Kasumi-1 (cell line): ENCODE results near the gene PTCH1.

Experiments
- DNase-seq, 2 experiments: peaks; one replicate each; lab custom pipeline; 2025; lab: John Stamatoyannopoulos, UW

Gene PTCH1

DNA sequence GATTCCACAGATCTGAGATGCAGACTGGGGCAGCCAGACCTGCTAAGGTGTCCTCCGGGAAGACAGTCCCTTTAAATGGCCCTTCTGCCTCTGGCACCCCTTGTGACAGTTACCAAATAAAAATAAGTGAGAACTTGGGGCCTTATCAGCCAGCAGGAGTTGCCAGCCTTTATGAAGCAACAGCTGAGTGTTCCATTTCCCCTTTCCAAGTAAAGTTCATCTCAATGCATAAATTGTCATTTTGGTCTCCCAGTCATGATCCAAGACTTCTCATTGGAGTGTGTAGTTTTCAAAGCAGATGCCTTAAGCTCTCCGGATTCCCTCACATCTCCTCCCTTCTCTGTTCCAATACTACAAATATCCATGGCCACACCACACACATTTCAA, 4.1 kb downstream of the PTCH1 start:
- DNase-seq, result peak; percentile 28 to 57

DNA sequence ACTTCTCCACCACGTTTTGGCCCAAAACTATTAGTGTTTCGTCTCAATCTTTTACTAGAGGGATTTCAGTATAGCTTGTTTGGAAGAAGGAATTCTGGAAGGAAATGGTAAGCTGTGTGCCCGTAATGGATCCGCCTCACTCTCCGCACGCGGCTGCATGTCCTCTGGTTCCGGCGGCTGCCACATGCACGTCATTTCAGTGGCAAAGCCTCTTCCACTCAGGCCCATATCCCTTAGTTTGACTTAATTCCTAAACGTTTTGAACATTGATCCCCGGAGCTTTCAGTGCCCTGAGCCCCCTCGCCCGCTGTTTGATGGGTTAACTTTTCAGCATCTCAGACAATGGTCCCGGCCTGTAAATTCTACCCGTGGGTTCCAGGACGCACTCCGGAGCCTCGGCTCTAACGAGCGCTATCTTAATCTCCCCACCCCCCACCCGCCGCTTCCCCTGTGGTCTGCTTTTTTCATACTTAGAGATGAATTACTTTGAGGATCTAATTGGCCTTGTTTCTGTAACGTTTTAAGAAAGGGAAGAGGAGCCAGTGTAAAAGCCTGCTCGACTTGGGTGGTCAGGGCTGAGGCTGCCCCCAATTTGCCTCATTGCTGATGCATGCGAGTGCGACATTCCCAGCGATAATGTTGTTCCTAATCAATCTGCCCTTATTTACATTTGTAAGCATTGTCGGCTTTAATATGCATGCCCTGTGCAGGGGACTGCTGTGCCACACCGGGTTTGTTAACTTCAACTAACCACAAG, 4.6 kb downstream of the PTCH1 start:
- DNase-seq, result no peak

DNA sequence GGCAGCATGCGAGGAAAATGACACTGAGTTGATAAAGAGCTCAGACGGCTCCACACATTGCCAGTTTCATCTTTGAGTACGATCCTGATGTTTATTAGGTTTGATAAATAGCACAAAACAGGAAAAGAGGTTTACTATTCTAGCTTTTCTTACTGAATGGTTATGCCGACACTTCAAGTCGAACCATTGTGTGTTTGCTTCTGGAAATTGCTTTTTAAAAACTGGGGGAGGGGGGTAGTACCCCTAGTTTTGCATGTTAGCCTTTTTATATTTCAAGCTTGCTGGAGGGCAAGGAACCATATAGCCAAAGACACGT, 5.2 kb downstream of the PTCH1 start:
- no peak for DNase-seq

DNA sequence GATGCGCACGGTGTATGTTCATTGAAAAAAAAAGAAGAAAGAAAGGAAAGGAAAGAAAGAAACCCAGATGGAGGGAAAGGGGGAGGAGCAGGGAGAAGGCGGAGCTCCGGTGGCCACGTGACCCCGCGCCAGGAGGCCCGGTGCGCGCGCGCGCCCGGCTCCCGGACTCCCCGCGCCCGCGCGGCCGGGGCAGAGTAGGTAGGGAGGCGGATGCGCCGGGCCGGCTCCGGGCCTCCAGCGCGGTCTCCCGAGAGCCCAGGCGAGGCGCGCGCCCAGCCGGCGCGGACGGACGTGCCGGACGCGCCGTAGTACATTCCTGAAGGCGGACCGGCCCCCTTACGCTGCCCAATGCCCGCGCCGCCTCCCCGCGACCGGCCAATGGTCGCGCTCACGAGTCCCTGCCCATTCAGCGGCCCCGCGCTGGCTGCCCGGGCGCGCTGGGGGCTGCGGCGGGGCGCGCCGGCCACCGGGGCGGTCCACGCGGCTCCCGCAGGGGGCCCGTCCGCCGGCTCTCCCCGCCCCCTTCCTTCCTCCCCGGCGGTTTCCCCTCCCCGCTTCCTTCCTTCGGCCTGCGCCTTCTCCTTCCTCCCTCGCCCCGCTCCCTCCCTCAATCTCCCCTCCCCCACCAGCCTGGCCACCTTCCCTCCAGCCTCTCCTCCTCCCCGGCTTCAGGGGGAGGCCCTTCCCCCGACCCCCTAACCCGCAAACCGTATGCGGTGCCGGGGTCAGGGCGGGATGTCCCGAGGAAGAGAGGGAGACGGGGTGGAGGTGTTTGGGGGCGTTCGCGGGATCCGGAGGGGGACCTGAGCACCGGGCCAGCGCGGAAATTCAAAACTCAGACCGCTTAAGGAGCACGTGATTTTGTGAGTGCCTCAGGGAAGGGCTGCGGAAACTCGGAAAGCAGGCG, 5.8 kb downstream of the PTCH1 start:
- DNase-seq, result peak; percentile 75 to 78

DNA sequence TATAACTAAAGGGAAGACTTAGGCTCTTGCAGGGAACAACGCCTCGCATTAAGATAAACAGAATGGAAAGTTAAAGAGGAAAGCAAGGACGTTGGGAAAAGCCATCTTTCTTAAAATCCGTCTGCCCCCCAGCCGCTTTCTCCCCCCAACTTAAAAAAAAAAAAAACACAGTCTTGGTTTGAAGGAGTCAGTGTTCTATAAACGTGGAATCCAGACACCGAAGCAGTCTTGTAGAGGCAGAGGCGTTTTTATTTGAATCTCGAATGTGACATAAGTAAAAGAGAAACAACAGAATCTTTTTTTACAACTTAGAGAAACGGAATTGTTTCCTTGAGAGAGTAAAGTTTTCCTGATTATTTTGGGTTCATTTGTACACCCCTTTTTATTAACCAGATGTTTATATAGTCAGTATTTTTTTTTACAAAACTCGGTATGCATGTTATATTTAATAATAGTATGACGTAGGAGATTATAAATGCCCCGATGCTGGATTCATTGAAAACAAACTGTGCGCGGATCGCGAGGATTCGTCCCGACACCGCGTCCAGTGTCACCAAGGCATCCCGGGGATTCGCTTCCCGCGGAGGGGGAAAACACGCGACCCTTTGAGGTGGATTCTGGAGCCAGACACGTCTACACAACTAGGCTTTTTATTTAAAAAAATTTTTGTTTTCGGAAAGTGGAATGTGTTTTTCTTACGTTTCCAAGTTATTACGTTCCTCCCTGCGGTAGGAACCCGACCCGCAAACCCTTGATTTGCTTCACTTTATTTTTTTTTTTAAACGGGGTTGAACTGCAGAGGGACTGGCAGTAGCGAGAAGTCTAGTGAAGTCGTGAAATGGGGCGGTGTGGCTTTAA, 6.7 kb downstream of the PTCH1 start:
- DNase-seq, result no peak

DNA sequence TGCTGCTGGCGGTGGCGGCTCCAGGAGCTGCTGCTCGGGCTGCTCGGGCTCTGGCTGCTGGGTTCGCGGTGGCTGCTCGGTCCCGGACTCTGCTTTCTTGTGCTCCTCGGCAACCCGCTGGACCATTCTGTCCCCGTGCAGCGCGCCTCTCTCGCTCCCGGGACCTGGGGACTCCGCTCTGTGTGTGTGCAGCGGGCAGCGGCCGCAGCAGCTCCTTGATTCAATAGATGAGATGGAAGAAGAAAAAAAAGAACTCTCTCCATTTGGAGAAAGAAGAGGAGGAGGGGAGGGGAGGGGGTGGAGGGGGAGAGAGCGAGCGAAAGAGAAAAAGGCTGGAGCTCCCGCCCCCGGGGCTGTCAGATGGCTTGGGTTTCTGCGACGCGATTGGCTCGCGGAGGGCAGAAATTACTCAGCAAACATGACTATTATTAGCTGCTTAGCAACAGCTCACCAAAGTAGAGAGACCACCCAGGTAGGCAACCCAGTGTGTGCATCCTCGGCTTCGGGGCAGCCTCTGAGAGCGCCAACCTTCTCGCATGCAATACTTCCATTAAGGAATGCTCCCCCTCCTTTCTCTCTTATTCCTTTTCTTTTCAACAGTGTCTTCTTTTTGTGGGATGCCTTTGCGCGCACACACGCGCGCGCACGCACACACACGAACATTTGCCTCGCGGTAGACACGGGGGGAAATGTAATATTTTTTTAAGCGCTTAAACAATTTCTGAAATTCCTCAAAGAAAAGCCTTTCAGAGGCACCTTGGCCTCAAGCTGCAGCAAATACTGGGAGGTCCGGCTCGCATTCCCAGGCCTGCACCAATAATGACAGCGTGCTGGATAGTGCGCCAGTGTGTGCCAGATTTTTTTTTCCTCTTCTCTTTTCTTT, 7.6 kb downstream of the PTCH1 start:
- peak; percentile 85 for DNase-seq

DNA sequence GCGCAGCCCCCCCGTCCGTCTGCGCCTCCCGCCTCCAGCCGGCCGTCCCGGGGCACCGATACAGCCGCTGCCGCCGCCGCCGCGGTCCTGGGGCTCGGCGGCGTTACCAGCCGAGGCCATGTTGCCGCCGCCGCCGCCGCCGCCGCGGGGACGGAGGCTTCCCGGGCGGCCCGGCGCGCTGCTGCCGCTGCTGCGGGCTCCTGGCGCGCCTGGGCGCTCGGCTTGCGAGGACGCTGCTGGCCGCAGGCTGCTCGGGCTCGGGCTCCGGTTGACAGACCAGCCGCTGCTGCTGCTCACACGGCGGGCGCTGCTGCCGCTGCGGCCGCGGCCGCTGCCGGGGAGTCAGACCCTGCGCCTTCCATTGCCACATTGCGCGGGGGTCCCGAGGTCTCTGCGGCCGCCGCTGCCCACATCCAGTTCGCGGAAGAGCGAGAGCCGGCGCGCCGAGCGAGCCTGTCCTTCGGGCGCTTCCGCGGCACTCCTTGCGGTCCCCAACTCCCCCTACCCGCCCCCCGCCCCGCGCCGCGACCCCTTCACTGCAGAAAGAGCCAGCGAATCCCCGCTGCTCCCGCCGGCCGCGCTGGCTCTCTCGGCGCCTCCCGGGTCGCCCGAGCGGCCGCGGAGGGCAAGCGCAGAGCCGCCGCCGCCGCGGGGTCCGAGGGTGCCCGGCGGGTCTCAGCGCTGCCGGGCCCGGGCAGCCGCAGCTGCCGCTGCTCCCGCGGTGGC, 8.4 kb downstream of the PTCH1 start:
- no peak for DNase-seq

DNA sequence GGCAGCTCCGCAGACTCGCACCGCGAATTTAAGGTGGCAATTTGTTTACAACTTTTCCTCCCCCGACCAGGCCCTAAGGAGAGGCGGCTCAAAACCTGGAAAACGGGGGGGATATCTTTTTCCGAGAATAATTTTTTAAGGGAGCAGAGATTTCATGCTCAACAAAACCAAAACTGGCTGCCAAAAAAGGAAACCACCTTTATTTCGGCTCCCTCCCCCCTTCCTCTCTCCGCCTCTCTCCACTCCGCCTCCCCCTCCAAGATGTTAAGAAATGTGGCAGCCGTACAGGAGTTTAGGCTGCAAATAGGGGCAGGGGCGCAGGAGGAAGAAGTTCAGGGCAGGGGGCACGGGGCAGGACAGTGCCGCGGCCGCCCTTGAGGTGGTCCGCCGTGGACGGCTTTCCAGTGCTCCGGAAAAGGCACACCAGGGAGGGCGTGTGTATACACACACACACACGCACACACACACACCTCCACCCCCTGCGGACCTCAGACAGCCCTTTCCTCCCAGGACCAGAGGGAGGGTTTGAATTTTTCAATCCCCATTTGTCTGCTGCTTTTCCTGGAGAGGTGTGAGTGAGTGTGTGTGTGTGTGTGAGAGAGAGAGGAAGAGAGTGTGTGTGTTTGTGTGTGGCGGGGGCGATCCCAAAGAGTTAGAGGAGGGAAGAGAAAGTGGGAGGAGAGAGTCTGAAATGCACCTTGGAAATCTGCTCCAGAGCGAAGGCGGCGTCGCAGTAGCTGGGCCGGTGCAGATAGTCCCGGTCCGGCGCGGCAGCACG, 9.1 kb downstream of the PTCH1 start:
- peak; percentile 51 to 59 for DNase-seq

DNA sequence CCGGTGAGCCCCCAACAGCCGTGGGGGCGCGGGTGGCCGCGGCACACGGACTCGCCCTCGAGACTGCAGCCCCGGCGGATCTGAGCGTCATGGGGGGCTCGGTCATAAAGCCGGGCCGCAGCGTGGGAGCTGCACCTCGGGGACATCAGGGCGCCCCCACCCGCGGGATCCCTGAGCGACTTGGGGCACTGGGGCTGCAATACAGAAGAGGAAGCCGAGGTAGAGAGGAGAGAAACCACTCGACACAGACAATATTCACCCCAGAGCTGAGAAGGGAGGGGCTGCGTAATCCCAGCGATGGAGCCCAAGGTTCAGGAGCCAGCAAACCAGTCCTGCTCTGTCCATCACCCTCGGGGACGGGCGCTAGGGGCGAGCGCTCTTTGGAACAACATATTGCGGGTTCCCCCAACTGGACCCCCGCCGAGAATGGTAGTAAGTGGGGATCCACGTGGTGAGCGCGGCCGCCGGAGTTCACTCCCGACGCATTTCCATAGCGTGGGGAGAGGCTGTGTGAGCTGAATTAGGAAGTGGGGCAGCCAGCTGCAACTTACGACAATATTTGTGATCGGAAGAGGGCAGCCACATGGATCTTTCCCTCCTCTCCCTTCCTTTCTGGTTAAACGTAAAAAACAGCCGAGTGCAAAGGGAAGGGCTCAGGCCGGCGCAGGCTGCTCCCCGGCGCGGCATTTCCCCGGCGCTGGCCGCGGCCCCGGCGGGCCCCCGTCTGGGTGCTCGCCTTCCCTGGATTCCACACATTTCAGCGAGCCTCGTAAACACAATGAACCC, 9.9 kb downstream of the PTCH1 start:
- peak; percentile 56 to 72 for DNase-seq

DNA sequence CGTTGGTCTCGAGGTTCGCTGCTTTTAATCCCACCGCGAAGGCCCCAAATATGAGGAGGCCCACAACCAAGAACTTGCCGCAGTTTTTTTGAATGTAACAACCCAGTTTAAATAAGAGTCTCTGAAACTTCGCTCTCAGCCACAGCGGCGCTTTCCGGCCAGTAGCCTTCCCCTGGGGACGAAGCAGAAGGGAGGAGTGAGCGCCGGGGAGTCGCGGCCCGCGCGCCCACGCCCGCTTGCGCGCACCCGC, 10.4 kb downstream of the PTCH1 start:
- DNase-seq, result peak; percentile 22 to 33

DNA sequence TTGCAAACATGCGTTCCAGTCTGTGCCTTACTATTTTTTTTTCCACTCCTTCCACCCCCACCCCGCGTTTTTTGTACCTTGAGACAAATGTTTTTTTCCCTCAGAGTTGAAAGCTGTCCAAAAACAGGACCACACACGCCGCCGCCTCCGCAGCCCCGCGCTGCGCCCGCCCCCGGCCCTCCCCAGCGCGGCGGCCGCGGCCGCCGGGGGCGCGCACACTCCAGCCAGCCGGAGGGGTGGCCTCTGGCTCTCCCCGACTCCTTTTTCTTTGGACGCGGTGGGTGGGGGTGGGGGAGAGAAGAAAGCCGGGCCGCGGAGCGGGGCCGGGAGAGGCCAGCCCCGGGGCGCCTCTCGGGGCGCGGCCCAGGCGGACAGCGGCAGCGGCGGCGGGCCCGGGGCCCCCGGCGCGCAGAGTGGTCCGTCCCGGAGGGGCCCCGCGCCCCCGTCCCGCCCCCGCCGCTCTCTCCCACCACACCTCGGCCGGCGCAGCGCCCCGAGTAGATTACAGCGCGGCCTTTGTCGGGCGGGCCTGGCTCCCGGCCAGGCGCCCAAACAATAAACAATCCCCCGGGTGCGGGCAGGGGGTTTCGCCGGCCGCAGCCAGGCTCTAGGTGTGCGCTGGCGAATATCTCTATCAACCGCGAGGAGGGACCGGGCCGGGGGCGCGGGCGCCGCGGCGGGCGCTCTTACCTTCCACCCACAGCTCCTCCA, 10.9 kb downstream of the PTCH1 start:
- peak; percentile 33 to 40 for DNase-seq

DNA sequence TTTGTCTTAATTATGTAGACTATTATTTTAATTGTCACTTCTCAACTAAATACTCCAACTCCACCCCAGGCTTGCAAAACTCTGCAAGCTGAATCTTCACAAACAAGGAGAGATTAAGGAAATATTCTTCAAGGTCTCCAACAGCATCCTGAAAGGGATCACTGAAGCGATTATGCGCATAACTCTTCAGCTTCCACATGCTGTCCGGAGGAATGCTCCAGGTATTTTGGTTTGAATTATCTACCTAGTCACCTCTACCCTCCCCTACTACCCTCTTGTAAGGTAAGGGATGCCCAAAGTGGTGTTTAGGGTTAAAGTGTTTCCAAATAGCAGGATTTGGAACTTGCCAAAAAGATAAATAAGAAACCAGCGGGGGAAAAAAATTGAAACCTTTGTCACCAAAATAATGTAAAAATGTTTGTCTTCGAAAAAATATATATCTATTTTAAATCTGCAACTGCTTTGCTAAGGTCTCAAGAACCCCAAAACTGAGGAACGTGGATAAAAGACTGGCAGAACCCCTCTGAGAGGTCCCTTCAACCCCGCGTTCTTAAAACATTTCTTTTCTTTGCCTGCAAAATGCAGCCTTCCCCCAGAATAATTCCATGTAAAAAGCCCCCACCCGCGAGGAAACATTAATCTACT, 11.6 kb downstream of the PTCH1 start:
- peak in 1 of 2 experiments; percentile 38 for DNase-seq

DNA sequence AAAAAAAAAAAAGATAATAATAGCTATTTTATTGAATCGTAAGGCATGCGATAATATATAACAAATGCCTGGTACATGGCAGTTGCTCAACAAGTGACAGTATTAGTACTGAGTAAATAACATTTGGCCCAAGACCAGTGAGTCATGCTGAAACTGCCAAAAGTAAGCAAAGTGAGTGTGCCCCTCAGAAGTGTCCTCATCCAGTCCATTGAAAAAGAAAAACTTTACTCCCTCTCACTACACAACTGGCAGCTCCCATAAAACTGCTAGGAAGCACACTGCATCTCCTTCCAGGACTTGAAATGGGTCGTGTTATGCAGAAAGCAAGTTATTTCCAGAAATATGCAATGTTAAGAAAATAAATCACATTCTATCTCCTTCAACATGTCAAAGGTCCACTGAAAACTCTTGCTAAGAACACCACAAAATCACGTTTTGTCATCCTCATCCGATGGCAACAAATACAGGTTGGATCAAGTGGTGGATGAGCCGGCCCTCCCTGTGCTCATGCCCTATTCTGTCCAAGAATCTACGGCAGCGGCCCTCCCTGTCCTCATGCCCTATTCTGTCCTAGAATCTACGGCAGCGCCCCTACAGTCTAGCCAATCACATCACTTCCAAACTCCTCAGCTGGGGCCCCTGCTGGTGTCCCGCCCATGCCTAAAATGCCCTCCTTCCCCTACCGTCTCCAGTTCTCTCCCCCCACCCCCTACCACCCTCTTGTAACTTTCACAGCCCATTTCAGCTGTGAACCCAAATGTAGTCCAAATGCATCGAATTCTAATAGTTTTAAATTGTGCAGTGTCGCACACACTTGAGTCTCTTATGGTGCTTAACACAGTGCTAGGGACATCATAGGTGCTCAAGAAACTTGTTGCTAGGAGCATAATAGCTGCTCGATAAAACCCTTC, 12.5 kb downstream of the PTCH1 start:
- DNase-seq, result no peak

DNA sequence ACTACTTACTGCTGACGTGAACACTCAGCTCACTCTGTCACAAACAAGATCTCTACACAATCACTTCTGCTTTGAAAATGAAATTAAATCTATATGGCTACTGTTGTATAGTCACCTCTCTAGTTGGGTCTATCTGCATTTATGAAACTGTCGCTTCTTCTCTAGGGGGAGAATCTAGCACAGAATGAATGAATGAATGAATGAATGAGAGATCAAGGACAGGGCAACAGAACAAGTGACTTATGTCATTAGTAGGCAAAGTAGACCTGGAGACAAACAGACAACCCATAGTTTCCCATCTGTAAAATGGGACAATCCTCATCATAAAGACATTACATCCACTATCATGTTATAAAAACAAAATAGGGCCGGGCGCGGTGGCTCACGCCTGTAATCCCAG, 13.4 kb downstream of the PTCH1 start:
- no peak for DNase-seq

DNA sequence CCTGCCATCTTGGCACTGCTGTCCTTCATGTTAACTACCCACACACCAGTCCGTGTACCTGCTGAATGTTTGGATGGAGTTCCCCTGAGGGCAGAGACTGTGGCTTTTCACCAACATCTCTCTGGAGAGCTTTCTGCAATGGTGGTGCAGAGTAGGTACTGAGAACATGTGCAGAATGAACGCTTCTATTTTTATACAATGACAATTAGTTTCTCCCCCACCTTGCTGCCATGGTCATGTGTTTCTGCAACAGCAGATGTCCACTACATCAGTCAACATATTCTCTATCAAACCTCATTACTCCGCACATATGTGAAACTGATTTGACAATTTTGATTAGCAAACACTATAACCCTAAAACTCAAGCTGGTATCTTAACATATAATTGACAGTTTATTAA, 14.5 kb downstream of the PTCH1 start:
- DNase-seq, result no peak

DNA sequence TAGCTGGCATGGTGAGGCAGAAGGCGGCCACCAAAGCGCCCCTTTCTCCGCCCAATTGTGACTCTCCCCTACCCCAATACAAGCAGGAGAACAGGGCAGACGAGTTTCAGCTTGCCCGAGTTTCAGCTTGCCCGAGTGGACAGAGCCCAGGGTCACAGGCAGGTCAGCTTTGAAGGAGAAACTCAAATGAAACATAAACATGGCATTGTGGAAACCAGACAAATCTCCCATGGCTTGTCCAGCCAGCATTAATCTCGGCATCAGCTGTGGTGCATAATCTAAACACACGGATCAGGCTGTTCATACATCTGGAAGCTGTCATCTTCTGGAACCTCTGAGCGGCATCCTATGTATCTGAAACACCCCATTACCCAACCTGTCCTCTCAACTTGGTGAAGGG, 16.9 kb downstream of the PTCH1 start:
- DNase-seq, result no peak

DNA sequence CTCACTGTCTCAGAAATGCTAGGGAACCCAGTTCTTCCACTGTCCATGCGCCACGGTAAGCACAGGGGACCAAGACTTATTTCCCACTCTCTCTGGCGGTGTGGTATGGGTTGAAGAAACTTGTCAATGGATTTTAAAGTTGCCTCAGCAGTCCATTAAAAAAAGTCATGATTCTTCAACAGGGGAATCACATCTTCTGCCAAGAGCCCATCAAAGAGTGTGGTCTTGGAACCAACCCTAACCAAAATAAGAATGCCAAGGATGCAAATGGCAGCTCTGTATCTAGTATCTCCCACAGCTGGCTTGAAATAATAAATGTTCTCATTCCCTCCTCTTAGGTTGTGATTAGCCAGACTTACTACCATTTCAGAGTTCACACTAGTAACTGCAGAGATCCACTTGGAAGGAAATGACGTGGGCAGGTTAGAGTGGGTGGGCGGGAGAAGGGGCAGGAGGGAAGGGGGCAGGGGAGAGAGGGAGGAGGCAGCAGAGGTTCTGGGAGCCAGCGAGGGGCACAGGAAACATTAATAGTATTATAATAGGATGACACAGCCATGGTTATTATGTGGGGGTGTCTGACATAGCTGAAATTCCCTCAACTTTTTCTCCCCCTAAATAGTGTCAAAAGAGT, 17.6 kb downstream of the PTCH1 start:
- DNase-seq, result no peak
